Pancreas (tissue), 10 donors: ENCODE results near the gene SATB1. TPM values are rescaled to one million over a fixed set of nuclear protein-coding genes. Genes with fewer than 3 reads are reported as not detected.

Experiments
- ATAC-seq, 4 donors: fragments of 200-7000 bp; cut with Tn5 transposase; one replicate each; pipeline versions ENCODE4 v1.8.0 to v1.9.1; 2020; ENCODE audit warnings: mild to moderate bottlenecking in 4 of 4, moderate library complexity in 4 of 4
- DNase-seq, 6 donors: peaks; one replicate each; pipeline ENCODE4 v3.0.0-alpha.2; 2020
- FAIRE-seq: peaks from 2 replicates; lab custom pipeline; 2012; peaks lifted over from hg19 to GRCh38; lab: Jason Lieb, UNC
- H3K27ac ChIP-seq, 4 donors: fragments of 200-600 bp; sonication (generic); 1 replicate in 3 of 4; 2 replicates in 1 of 4; pipeline versions ENCODE4 v1.5.0 to v1.8.0; 2020
- H3K27me3 ChIP-seq, 4 donors: fragments of 200-600 bp; one replicate each; pipeline ENCODE4 v1.8.0; 2021
- H3K36me3 ChIP-seq, 3 donors: fragments of 200-600 bp; sonication (generic) in 1 of 3; one replicate each; pipeline versions ENCODE4 v1.5.0 to v1.8.0; 2020 to 2021
- H3K4me1 ChIP-seq, 3 donors: fragments of 200-600 bp; one replicate each; pipeline ENCODE4 v1.8.0; 2021
- H3K4me3 ChIP-seq, 4 donors: fragments of 200-600 bp; sonication (generic) in 2 of 4; one replicate each; pipeline versions ENCODE4 v1.5.0 to v1.8.0; 2020 to 2021
- H3K9me3 ChIP-seq, 4 donors: fragments of 200-600 bp; one replicate each; pipeline ENCODE4 v1.8.0; 2021
- CTCF ChIP-seq, 4 donors: fragments of 200-600 bp; sonication (generic) in 3 of 4; IDR thresholded peaks; one replicate each; pipeline versions ENCODE4 v1.5.0 to v1.8.0; 2021; ENCODE audit warnings: antibody characterized with exemption in 4 of 4
- WGBS, 2 donors: extraction: QIAGEN DNeasy Blood & Tissue Kit; methylation state at CpG; one replicate each; pipeline ENCODE4 v1.1.7; 2013; 5-methylcytosine and 5-hydroxymethylcytosine counted together
- intact Hi-C, 3 donors: fragments of 100-400 bp; cut with DNase I; formaldehyde crosslinking; loops; one replicate each; pipeline versions ENCODE4 v1.11.1 to v1.14.2; 2022
- polyA plus RNA-seq, 2 donors: library from polyadenylated mRNA; stranded (reverse); fragments of 200-250 nt; gene quantifications; one replicate each; pipeline ENCODE4 v1.2.3, GENCODE V29; 2013
- total RNA-seq, 6 donors: library from RNA; stranded (reverse); fragmentation: NEBNext Ultra II Directional in 4 of 6; extraction: Animal tissue kit (Norgen Biotek cat#: 25700) in 4 of 6; gene quantifications; one replicate each; pipeline versions ENCODE4 v1.2.1 to v1.2.4, GENCODE V29; 2021 to 2023
- donor health status: healthy with polysubstance abuse.
- donor health status: DM: no; HTN: no; CAD: no; lungs with moderate emphysema.
- donor health status: DM: no; HTN: no; CAD: no.
- donor health status: control.
- donor health status: control.
- donor health status: Bipolar disorder and iron deficiency.
- donor health status: DM: yes; HTN: yes; CAD: no.
- donor health status: DM: no; HTN: no; CAD: no.
- donor health status: DM: no; HTN: no; CAD: no.
- donor health status: DM: yes; HTN: yes; CAD: no.

The SATB1 gene
- total and polyA plus RNA-seq, 8 donors, result 12.6 to 40.0 (median 26.7) TPM

- intact Hi-C loops, result no loop called here
- no peaks in the 10 kb centered on the region for H3K27me3 ChIP-seq
- ATAC-seq (no peak), DNase-seq (no peak), FAIRE-seq (no peak)
- WGBS, 2 donors, result 96 to 98% methylated on average over 9 of the region's 9 CpGs
- peaks cover 0 to 33% (median 6%) of the 10 kb centered on the region in 3 donors for H3K36me3 ChIP-seq
- peaks cover 0 to 10% (median 0%) of the 10 kb centered on the region in 3 donors for H3K4me1 ChIP-seq
- TF ChIP-seq CTCF (IDR thresholded peaks at IDR 0.05), result no peak
- H3K27ac ChIP-seq, result no peak overlapping the region
- H3K9me3 ChIP-seq, result no peaks in the 10 kb centered on the region
- no peak overlapping the region for H3K4me3 ChIP-seq
Observed at GRCh38 chr3:18415167-18415566, 10.0 kb downstream of the SATB1 start.

- no peaks in the 10 kb centered on the region for H3K9me3 ChIP-seq
- no peak overlapping the region for H3K27ac ChIP-seq
- no peak for ATAC-seq
- H3K27me3 ChIP-seq, result no peaks in the 10 kb centered on the region
- intact Hi-C loops, result no loop called here
- no peak for FAIRE-seq
- H3K4me3 ChIP-seq, result no peak overlapping the region
- no peaks in the 10 kb centered on the region for H3K4me1 ChIP-seq
- DNase-seq, result no peak
- H3K36me3 ChIP-seq, result peaks cover 0 to 24% (median 6%) of the 10 kb centered on the region in 3 donors
- TF ChIP-seq CTCF (IDR thresholded peaks at IDR 0.05), result no peak
Observed at GRCh38 chr3:18412684-18413083, 12.5 kb downstream of the SATB1 start.

- Histone ChIP-seq H3K27ac (no peak overlapping the region), H3K36me3 (peaks cover 0 to 16% (median 5%) of the 10 kb centered on the region in 3 donors), H3K4me1 (no peaks in the 10 kb centered on the region), H3K27me3 (no peaks in the 10 kb centered on the region), H3K9me3 (no peaks in the 10 kb centered on the region), H3K4me3 (no peak overlapping the region)
- DNase-seq (no peak), ATAC-seq (no peak), FAIRE-seq (no peak)
- TF ChIP-seq CTCF (IDR thresholded peaks at IDR 0.05), result no peak
- intact Hi-C loops, result no loop called here
- WGBS, 2 donors, result 62 to 67% methylated on average over 2 of the region's 2 CpGs
Observed at GRCh38 chr3:18411541-18411940, 13.6 kb downstream of the SATB1 start.

GRCh38 chr3:18410205-18410604, 14.9 kb downstream of the SATB1 start:
- Histone ChIP-seq H3K27me3 (no peaks in the 10 kb centered on the region), H3K4me3 (no peak overlapping the region), H3K4me1 (no peaks in the 10 kb centered on the region), H3K36me3 (peaks cover 0 to 6% (median 0%) of the 10 kb centered on the region in 3 donors), H3K27ac (no peak overlapping the region), H3K9me3 (no peaks in the 10 kb centered on the region)
- no peak for FAIRE-seq
- no peak for DNase-seq
- WGBS, 2 donors, result 80 to 91% methylated on average over 6 of the region's 6 CpGs
- no peak for ATAC-seq
- TF ChIP-seq CTCF (IDR thresholded peaks at IDR 0.05), result no peak
- intact Hi-C loops, result no loop called here

- ATAC-seq (no peak), DNase-seq (no peak), FAIRE-seq (no peak)
- intact Hi-C loops, result no loop called here
- Histone ChIP-seq H3K9me3 (no peaks in the 10 kb centered on the region), H3K27me3 (no peaks in the 10 kb centered on the region), H3K4me1 (peaks cover 0 to under 1% (median 0%) of the 10 kb centered on the region in 3 donors), H3K4me3 (no peak overlapping the region), H3K27ac (no peak overlapping the region), H3K36me3 (no peaks in the 10 kb centered on the region)
- WGBS, 2 donors, result 84 to 90% methylated on average over 2 of the region's 2 CpGs
- no peak for TF ChIP-seq CTCF (IDR thresholded peaks at IDR 0.05)
Observed at GRCh38 chr3:18409266-18409665, 15.9 kb downstream of the SATB1 start.
